K562 (cell line): ENCODE data around the gene MICAL1. TPM values are rescaled to one million over a fixed set of nuclear protein-coding genes. Genes with fewer than 3 reads are reported as not detected.

ENCODE experiments used
- ATAC-seq: fragments of 200-7000 bp; cut with Tn5 transposase; 3 replicates; pipeline ENCODE4 v1.9.1; 2020; ENCODE audit warnings: moderate library complexity
- BruUV-seq: library from RNA; stranded (reverse); fragments of 400-500 nt; replicated peaks from 2 replicates; lab custom pipeline; 2021; lab: Mats Ljungman, UMichigan
- CTCF ChIA-PET: fragments of 300-600 bp; formaldehyde crosslinking; extraction: SDS; loops from one replicate; lab custom pipeline; 2021; ENCODE audit warnings: low intra/inter-chr PET ratio; lab: Yijun Ruan, JAX
- POLR2A ChIA-PET: fragments of 300-600, 350-650 bp; sonication (Branson Sonifier 250); formaldehyde crosslinking; extraction: SDS; loops from one replicate; lab custom pipeline; 2021; ENCODE audit warnings: antibody characterized with exemption, inconsistent platforms; lab: Yijun Ruan, JAX
- DNase-seq, 4 experiments: peaks; one replicate each; pipeline versions ENCODE4 v3.0.0 to v3.0.0-alpha.2; 2011 to 2018; ENCODE audit warnings: low spot score in 3 of 4, mixed read lengths in 3 of 4; ENCODE audit errors: extremely low read depth in 1 of 4
- FAIRE-seq: peaks from 2 replicates; lab custom pipeline; 2011; peaks lifted over from hg19 to GRCh38; lab: Jason Lieb, UNC
- H2AFZ ChIP-seq: 2 replicates; pipeline ENCODE4 v1.6.0; 2011; ENCODE audit warnings: low read depth, low read length, control low read depth, inconsistent platforms
- H3K27ac ChIP-seq: fragments of 200-600 bp; 3 replicates; pipeline ENCODE4 v1.8.0; 2011; ENCODE audit warnings: low read depth, mild to moderate bottlenecking, control low read depth, inconsistent platforms, low read length, moderate library complexity, mixed read lengths; ENCODE audit errors: extremely low read depth
- H3K27me3 ChIP-seq, 2 experiments: fragments of 300-600 bp in 1 of 2; 2 replicates in 1 of 2; 3 replicates in 1 of 2; pipeline versions ENCODE4 v1.6.0 to v1.8.0; 2011; ENCODE audit warnings: inconsistent platforms in 2 of 2, low read length in 2 of 2, mild to moderate bottlenecking in 1 of 2, mixed read lengths in 1 of 2, moderate library complexity in 1 of 2; ENCODE audit not compliant: control insufficient read depth in 2 of 2, insufficient read depth in 2 of 2
- H3K36me3 ChIP-seq: fragments of 300-600 bp; 3 replicates; pipeline ENCODE4 v1.8.0; 2011; ENCODE audit warnings: mild to moderate bottlenecking, low read length, inconsistent platforms; ENCODE audit not compliant: control insufficient read depth, insufficient read depth
- H3K4me1 ChIP-seq, 2 experiments: fragments of 200-600 bp in 1 of 2; replicated peaks in 1 of 2; 2 replicates in 1 of 2; 3 replicates in 1 of 2; pipeline versions ENCODE4 v1.5.1 to v1.8.0; 2011; ENCODE audit warnings: inconsistent platforms in 2 of 2, low read length in 2 of 2, mild to moderate bottlenecking in 1 of 2, mixed read lengths in 1 of 2, moderate library complexity in 1 of 2; ENCODE audit not compliant: control insufficient read depth in 2 of 2, insufficient read depth in 2 of 2
- H3K4me2 ChIP-seq: 2 replicates; pipeline ENCODE4 v1.6.1; 2011; ENCODE audit warnings: low read length, control low read depth, inconsistent platforms, mixed read lengths; ENCODE audit not compliant: insufficient read depth
- H3K4me3 ChIP-seq: fragments of 200-600 bp; sonication (generic), shearing (Covaris generic); 2 replicates; pipeline ENCODE4 v1.5.1; 2016; ENCODE audit warnings: control low read depth, inconsistent platforms
- H3K79me2 ChIP-seq: fragments of 200-600 bp; 3 replicates; pipeline ENCODE4 v1.8.0; 2011; ENCODE audit warnings: low read length, inconsistent platforms; ENCODE audit not compliant: control insufficient read depth, insufficient read depth
- H3K9ac ChIP-seq, 2 experiments: 2 replicates each; pipeline versions ENCODE4 v1.6.0 to v1.6.1; 2011; ENCODE audit warnings: low read depth in 2 of 2, low read length in 2 of 2, control low read depth in 1 of 2, inconsistent platforms in 1 of 2, mild to moderate bottlenecking in 1 of 2, mixed read lengths in 1 of 2; ENCODE audit not compliant: insufficient read depth in 1 of 2
- H3K9me1 ChIP-seq: one replicate; pipeline ENCODE4 v1.6.0; 2011; ENCODE audit warnings: inconsistent platforms, mild to moderate bottlenecking, low read length, moderate library complexity; ENCODE audit not compliant: control insufficient read depth, insufficient read depth
- H3K9me3 ChIP-seq: replicated peaks from 2 replicates; pipeline ENCODE4 v1.5.1; 2011; ENCODE audit warnings: low read depth, low read length, inconsistent platforms; ENCODE audit not compliant: control insufficient read depth, insufficient read depth
- H4K20me1 ChIP-seq: replicated peaks from 2 replicates; pipeline ENCODE4 v1.6.1; 2011; ENCODE audit warnings: low read length, inconsistent platforms, mixed read lengths; ENCODE audit not compliant: control insufficient read depth, insufficient read depth
- ARNT ChIP-seq, 2 experiments: fragments of 450-650 bp; IDR thresholded peaks; 2 replicates each; pipeline ENCODE4 v1.6.1; 2016; ENCODE audit warnings: mild to moderate bottlenecking in 1 of 2
- CEBPG ChIP-seq, 3 experiments: fragments of 200-800 bp in 1 of 3; sonication (Bioruptor generic) in 1 of 3; sonication (generic) in 1 of 3; formaldehyde crosslinking in 1 of 3; IDR thresholded peaks in 2 of 3; conservative IDR thresholded peaks in 1 of 3; 2 replicates each; pipeline versions ENCODE4 v1.6.1 to v1.8.0; 2016 to 2022; ENCODE audit warnings: missing compliant biosample characterization in 2 of 3, missing genetic modification characterization in 2 of 3, mild to moderate bottlenecking in 1 of 3, missing genetic modification reagents in 1 of 3
- FIP1L1 ChIP-seq: fragments of 200-400 bp; formaldehyde crosslinking; IDR thresholded peaks from 2 replicates; pipeline ENCODE4 v1.6.1; 2018; ENCODE audit warnings: mild to moderate bottlenecking, low read depth, low read length; ENCODE audit not compliant: poor library complexity, severe bottlenecking
- FOXK1 ChIP-seq: sonication (generic); formaldehyde crosslinking; IDR thresholded peaks from 2 replicates; pipeline ENCODE4 v1.8.0; 2022; ENCODE audit warnings: missing genetic modification reagents, mild to moderate bottlenecking, borderline replicate concordance
- HMG20A ChIP-seq: fragments of 450-650 bp; formaldehyde crosslinking; conservative IDR thresholded peaks from 2 replicates; pipeline ENCODE4 v1.4.0; 2020; ENCODE audit warnings: mild to moderate bottlenecking, mixed read lengths
- MTA1 ChIP-seq: fragments of 450-650 bp; IDR thresholded peaks from 2 replicates; pipeline ENCODE4 v1.6.1; 2017; ENCODE audit warnings: borderline replicate concordance
- NCOA4 ChIP-seq: fragments of 450-650 bp; IDR thresholded peaks from 2 replicates; pipeline ENCODE4 v1.6.1; 2018; ENCODE audit warnings: mild to moderate bottlenecking; ENCODE audit not compliant: partially characterized antibody
- NR2F6 ChIP-seq: fragments of 450-650 bp; formaldehyde crosslinking; IDR thresholded peaks from 2 replicates; pipeline ENCODE4 v1.4.0; 2020; ENCODE audit warnings: mild to moderate bottlenecking
- PHF21A ChIP-seq: fragments of 450-650 bp; IDR thresholded peaks from 2 replicates; pipeline ENCODE4 v1.6.1; 2017; ENCODE audit warnings: low read depth, borderline replicate concordance
- TCF3 ChIP-seq: sonication (generic); formaldehyde crosslinking; IDR thresholded peaks from 2 replicates; pipeline ENCODE4 v1.4.0; 2020; ENCODE audit warnings: mild to moderate bottlenecking, missing genetic modification reagents
- ZNF140 ChIP-seq: fragments of 250-450 bp; sonication (Bioruptor Pico); IDR thresholded peaks from 2 replicates; pipeline ENCODE4 v1.8.0; 2021; ENCODE audit warnings: moderate library complexity, mild to moderate bottlenecking, inconsistent platforms
- ZNF431 ChIP-seq: sonication (generic); formaldehyde crosslinking; IDR thresholded peaks from 2 replicates; pipeline ENCODE4 v1.8.0; 2022; ENCODE audit warnings: mild to moderate bottlenecking, missing genetic modification reagents
- ZNF609 ChIP-seq: sonication (generic); formaldehyde crosslinking; IDR thresholded peaks from 2 replicates; pipeline ENCODE4 v1.8.1; 2023; ENCODE audit warnings: missing genetic modification reagents, mild to moderate bottlenecking, borderline replicate concordance
- ZNF780A ChIP-seq: fragments of 250-450 bp; sonication (Bioruptor Pico); IDR thresholded peaks from 2 replicates; pipeline ENCODE4 v1.5.0; 2021; ENCODE audit warnings: mild to moderate bottlenecking
- WGBS: fragments of 100-300 bp; shearing (Covaris generic); methylation state at CpG from one replicate; pipeline ENCODE4 v1.1.6; 2016; ENCODE audit warnings: low coverage, mixed read lengths; ENCODE audit not compliant: insufficient coverage; ENCODE audit errors: missing lambda C conversion rate; 5-methylcytosine and 5-hydroxymethylcytosine counted together
- in situ Hi-C: fragments of 300-500 bp; cut with MboI; formaldehyde crosslinking; loops from 4 replicates; pipeline ENCODE4 v1.15.0; 2018; ENCODE audit warnings: inconsistent platforms, mixed read lengths
- intact Hi-C: fragments of 100-400 bp; cut with micrococcal nuclease; formaldehyde crosslinking; loops from 2 replicates; pipeline ENCODE4 v1.14.2; 2022
- polyA plus RNA-seq, 8 experiments: library from polyadenylated mRNA; depleted of rRNA in 4 of 8; stranded (reverse) in 5 of 8; unstranded in 3 of 8; fragments of >200 nt; fragmentation: Nextera tagmentation in 2 of 8; fragmentation: Illumina TruSeq in 1 of 8; extraction: Ambion mirVana in 2 of 8; extraction: Trizol in 1 of 8; gene quantifications; 2 replicates each; pipeline versions ENCODE4 v1.2.1 to v1.2.3, GENCODE V29; 2011 to 2014; ENCODE audit warnings: inconsistent platforms in 1 of 8, missing spikeins in 1 of 8
- total RNA-seq, 7 experiments: library from RNA; depleted of rRNA in 6 of 7; stranded (reverse); fragments of >200 nt in 6 of 7; fragmentation: Illumina TruSeq in 2 of 7; extraction: Trizol in 2 of 7; gene quantifications; 2 replicates each; pipeline versions ENCODE4 v1.2.1 to v1.2.3, GENCODE V29; 2011 to 2021; ENCODE audit warnings: low replicate concordance in 1 of 7
- TF ChIP-seq, protein P1 (sequence below): sonication (generic); formaldehyde crosslinking; IDR thresholded peaks from 2 replicates; pipeline ENCODE4 v1.8.1; 2023; ENCODE audit warnings: mild to moderate bottlenecking, missing genetic modification reagents

The MICAL1 gene
- total and polyA plus RNA-seq, 9 of the 15 experiments (the other 6 are each of a cell fraction or from before 2014, with no cell fraction given), result 0.07 to 15.2 (median 7.0) TPM

DNA sequence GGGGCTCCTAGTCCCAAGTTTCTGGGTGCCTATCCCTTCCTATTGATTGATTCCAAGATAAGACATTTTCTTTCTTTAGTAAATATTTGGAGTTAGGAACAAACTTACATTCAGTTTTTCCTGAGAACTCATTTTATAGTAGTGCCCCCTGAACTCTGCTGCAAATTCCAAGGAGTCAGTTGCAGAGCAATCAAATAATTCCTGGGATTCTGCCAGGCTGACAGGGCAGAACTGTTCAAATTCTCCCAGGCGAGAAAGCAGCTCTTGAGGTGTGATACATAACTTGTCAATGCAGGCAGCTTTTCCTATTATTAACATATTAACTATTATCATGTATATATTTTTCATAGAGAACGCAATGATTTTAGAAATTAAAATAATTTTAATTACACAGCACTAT lies 43.4 kb upstream of the MICAL1 start:
- in situ Hi-C loops (no loop called here), intact Hi-C loops (no loop called here)
- Histone ChIP-seq H2AFZ (no peak overlapping the region), H3K4me3 (no peak overlapping the region), H3K9me1 (no peaks in the 10 kb centered on the region), H3K36me3 (no peaks in the 10 kb centered on the region), H3K4me2 (no peak overlapping the region), H4K20me1 (no peaks in the 10 kb centered on the region), H3K4me1 (no peaks in the 10 kb centered on the region), H3K27ac (no peak overlapping the region), H3K27me3 (peaks cover 15 to 32% of the 10 kb centered on the region in 2 experiments), H3K9ac (no peak overlapping the region), H3K9me3 (no peaks in the 10 kb centered on the region), H3K79me2 (no peaks in the 10 kb centered on the region)
- POLR2A ChIA-PET, result no interaction called here
- WGBS, result 13% methylated on average over 2 of the region's 2 CpGs
- CTCF ChIA-PET, result no interaction called here
- ATAC-seq, result no peak
- no peak for FAIRE-seq
- no peak for DNase-seq
- BruUV-seq, result no TSS peak
- TF ChIP-seq ARNT (IDR thresholded peaks at IDR 0.05) (no peak), CEBPG (CRISPR knock-in tag; IDR thresholded peaks at IDR 0.05) (no peak), CEBPG (tag; conservative IDR thresholded peaks at IDR 0.05 in 1 of 2, IDR thresholded peaks at IDR 0.05 in 1 of 2) (no peak), ZNF780A (no peak), ZNF431 (CRISPR knock-in tag) (no peak), FOXK1 (CRISPR knock-in tag) (no peak), HMG20A (CRISPR knock-in tag) (no peak), ZNF140 (CRISPR knock-in tag) (no peak), MTA1 (no peak), TCF3 (CRISPR knock-in tag) (no peak), ZNF609 (CRISPR knock-in tag) (no peak), FIP1L1 (no peak), PHF21A (no peak), NR2F6 (CRISPR knock-in tag) (no peak), NCOA4 (no peak)
- TF ChIP-seq, protein P1, sequence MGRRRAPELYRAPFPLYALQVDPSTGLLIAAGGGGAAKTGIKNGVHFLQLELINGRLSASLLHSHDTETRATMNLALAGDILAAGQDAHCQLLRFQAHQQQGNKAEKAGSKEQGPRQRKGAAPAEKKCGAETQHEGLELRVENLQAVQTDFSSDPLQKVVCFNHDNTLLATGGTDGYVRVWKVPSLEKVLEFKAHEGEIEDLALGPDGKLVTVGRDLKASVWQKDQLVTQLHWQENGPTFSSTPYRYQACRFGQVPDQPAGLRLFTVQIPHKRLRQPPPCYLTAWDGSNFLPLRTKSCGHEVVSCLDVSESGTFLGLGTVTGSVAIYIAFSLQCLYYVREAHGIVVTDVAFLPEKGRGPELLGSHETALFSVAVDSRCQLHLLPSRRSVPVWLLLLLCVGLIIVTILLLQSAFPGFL (CRISPR knock-in tag), result no peak
